Large intestine (tissue), 3 donors: ENCODE data around the gene RADIL. TPM values are rescaled to one million over a fixed set of nuclear protein-coding genes. Genes with fewer than 3 reads are reported as not detected.

Source experiments
- DNase-seq, 2 donors: peaks; one replicate each; pipeline versions ENCODE4 v3.0.0 to v3.0.0-alpha.2; 2013
- H3K27ac ChIP-seq: one replicate; pipeline ENCODE4 v1.5.1; 2013; ENCODE audit warnings: low read length
- H3K27me3 ChIP-seq: 2 replicates; pipeline ENCODE4 v1.6.1; 2013; ENCODE audit warnings: low read length; ENCODE audit not compliant: control insufficient read depth, insufficient read depth
- H3K36me3 ChIP-seq: 2 replicates; pipeline ENCODE4 v1.6.1; 2013; ENCODE audit warnings: low read length; ENCODE audit not compliant: control insufficient read depth, insufficient read depth
- H3K4me1 ChIP-seq: one replicate; pipeline ENCODE4 v1.6.1; 2013; ENCODE audit warnings: low read length; ENCODE audit not compliant: control insufficient read depth, insufficient read depth
- H3K4me3 ChIP-seq: one replicate; pipeline ENCODE4 v1.5.1; 2013; ENCODE audit warnings: low read length
- H3K9me3 ChIP-seq: one replicate; pipeline ENCODE4 v1.6.1; 2013; ENCODE audit warnings: mild to moderate bottlenecking, low read depth, low read length, moderate library complexity; ENCODE audit not compliant: control insufficient read depth
- WGBS: methylation state at CpG from one replicate; pipeline ENCODE4 v1.1.5; 2013; ENCODE audit warnings: low lambda C conversion rate; ENCODE audit not compliant: insufficient coverage; 5-methylcytosine and 5-hydroxymethylcytosine counted together
- polyA plus RNA-seq: library from polyadenylated mRNA; unstranded; fragments of 120-200 nt; gene quantifications from one replicate; pipeline ENCODE4 v1.2.1, GENCODE V29; 2013

Gene RADIL
- polyA plus RNA-seq, 1 donor = 2.1 TPM

GRCh38 chr7:4749363-4749762 is 134.2 kb downstream of the RADIL start:
- H3K9me3 ChIP-seq = no peaks in the 10 kb centered on the region
- WGBS = no CpG with 5 or more reads among the region's 14 CpGs
- peaks cover 42% of the 10 kb centered on the region for H3K4me1 ChIP-seq
- no peak overlapping the region for H3K27ac ChIP-seq
- peaks cover 46% of the 10 kb centered on the region for H3K36me3 ChIP-seq
- no peak for DNase-seq
- no peak overlapping the region for H3K4me3 ChIP-seq
- H3K27me3 ChIP-seq = no peaks in the 10 kb centered on the region

Other genes with a start within 250 kb of the RADIL start
- gene FOXK1, start 201.4 kb downstream of the RADIL start, polyA plus RNA-seq = 11.6 TPM
- gene AP5Z1, start 108.1 kb downstream of the RADIL start, polyA plus RNA-seq = 33.4 TPM
- 0.03 TPM for gene PAPOLB, start 21.7 kb downstream of the RADIL start, polyA plus RNA-seq
- 0.24 TPM for gene MMD2, start 75.5 kb upstream of the RADIL start, polyA plus RNA-seq
- gene RBAK, start 162.1 kb upstream of the RADIL start, polyA plus RNA-seq = 13.7 TPM